Measurements from ENCODE around the gene IFT122.

The IFT122 gene

DNA sequence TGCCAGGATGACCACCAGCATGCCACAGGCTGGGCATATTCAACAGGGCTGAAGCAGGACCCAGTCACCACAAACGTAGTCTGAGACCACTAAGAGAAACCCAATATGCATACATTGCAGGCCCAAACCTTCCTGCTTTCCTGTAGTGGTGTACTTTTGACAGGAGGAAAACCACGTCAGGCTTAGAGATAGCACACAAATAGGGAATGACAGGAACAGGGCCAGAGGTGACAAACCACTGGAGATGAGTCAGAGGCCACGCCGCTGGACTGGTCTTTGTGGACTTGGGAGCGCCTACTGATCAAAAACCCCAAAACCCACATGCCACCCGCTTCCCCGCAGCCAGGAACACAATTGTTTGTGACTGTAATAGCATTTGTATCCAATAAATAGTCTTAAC is 8.0 kb upstream of the IFT122 start:
- CTCF ChIA-PET, result no interaction called here
- TF ChIP-seq ARNT (IDR thresholded peaks at IDR 0.05), result no peak
- TF ChIP-seq LEF1 (IDR thresholded peaks at IDR 0.05; ENCODE audit: borderline replicate concordance), result no peak
- no peak for TF ChIP-seq SP1 (IDR thresholded peaks at IDR 0.05)
- no peak for TF ChIP-seq SUZ12 (IDR thresholded peaks at IDR 0.05)
- POLR2A ChIA-PET, result no interaction called here
- DNase-seq (ENCODE audit: extremely low spot score), result no peak

DNA sequence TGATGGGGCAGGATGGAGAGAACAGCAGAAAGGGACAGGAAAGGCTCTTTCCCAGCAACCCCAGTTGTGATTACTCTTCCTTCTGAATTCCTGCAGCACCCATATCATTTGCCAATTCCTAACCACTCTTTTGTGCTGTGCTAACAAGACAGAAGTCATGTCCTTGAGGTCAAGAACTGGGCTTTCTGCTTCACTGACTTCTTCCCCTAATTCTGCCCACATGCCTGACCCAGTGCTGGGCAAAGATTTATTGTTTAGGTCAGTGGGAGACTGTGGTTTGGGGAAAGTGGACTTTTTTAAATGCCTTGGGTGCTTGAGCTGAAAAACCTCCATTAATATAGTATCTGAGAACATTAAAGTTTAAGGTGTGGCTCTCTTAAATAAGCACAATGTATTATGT is 7.4 kb upstream of the IFT122 start:
- TF ChIP-seq HDGF (IDR thresholded peaks at IDR 0.05; ENCODE audit: borderline replicate concordance) (no peak), FOXM1 (IDR thresholded peaks at IDR 0.05; ENCODE audit: borderline replicate concordance) (no peak), FOXA1 (IDR thresholded peaks at IDR 0.05) (no peak), ELF4 (IDR thresholded peaks at IDR 0.05) (no peak), TARDBP (IDR thresholded peaks at IDR 0.05) (no peak), NFRKB (IDR thresholded peaks at IDR 0.05) (no peak), CTBP1 (IDR thresholded peaks at IDR 0.05; ENCODE audit: borderline replicate concordance) (no peak), ZNF384 (IDR thresholded peaks at IDR 0.05) (no peak), FOXK2 (IDR thresholded peaks at IDR 0.05) (no peak), BHLHE40 (IDR thresholded peaks at IDR 0.05; ENCODE audit: borderline replicate concordance) (no peak), PKNOX1 (IDR thresholded peaks at IDR 0.05) (no peak), ARNT (IDR thresholded peaks at IDR 0.05) (no peak), L3MBTL2 (conservative IDR thresholded peaks at IDR 0.05) (no peak), SUZ12 (IDR thresholded peaks at IDR 0.05) (no peak)
- ChIA-PET CTCF (no interaction called here), POLR2A (no interaction called here)
- DNase-seq (ENCODE audit: extremely low spot score), result no peak

GRCh38 chr3:129433565-129433964 is 6.5 kb upstream of the IFT122 start:
- ChIA-PET POLR2A (no interaction called here), CTCF (no interaction called here)
- TF ChIP-seq FOXA1 (IDR thresholded peaks at IDR 0.05) (no peak), SUZ12 (IDR thresholded peaks at IDR 0.05) (no peak), BHLHE40 (IDR thresholded peaks at IDR 0.05; ENCODE audit: borderline replicate concordance) (no peak), CTBP1 (IDR thresholded peaks at IDR 0.05; ENCODE audit: borderline replicate concordance) (no peak), TARDBP (IDR thresholded peaks at IDR 0.05) (no peak)
- no peak for DNase-seq (ENCODE audit: extremely low spot score)

- ChIA-PET POLR2A (no interaction called here), CTCF (no interaction called here)
- TF ChIP-seq BHLHE40 (IDR thresholded peaks at IDR 0.05; ENCODE audit: borderline replicate concordance), result no peak
- DNase-seq (ENCODE audit: extremely low spot score), result no peak
Observed at GRCh38 chr3:129434140-129434539, 5.9 kb upstream of the IFT122 start.

DNA sequence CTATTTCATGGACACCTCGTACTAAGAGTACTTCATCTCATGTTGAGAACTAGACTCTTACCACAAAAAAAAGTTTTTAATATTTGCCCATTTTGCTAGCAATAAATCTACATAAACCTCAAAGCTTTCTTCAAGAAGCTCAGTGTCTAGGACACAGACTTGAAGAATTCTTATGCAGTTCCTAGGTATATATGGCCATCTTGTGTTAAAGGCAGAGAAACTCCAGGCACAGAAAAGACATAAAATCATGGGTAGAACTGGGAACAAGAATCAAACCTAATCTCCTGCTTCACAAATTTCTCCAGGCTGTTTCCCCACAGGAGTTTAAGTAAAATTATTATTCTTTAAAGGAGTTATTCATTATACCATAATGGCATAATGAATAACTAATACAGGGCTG is 4.7 kb upstream of the IFT122 start:
- ChIA-PET CTCF (interaction anchor here (0.8 kb wide), 1 partner anchor 50 kb away, joined by 5 read pairs; no protein-coding TSS in a partner anchor), POLR2A (no interaction called here)
- no peak for DNase-seq (ENCODE audit: extremely low spot score)
- no peak for TF ChIP-seq CTBP1 (IDR thresholded peaks at IDR 0.05; ENCODE audit: borderline replicate concordance)
- no peak for TF ChIP-seq LEF1 (IDR thresholded peaks at IDR 0.05; ENCODE audit: borderline replicate concordance)
- no peak for TF ChIP-seq ELF4 (IDR thresholded peaks at IDR 0.05)
- TF ChIP-seq FOXK2 (IDR thresholded peaks at IDR 0.05), result no peak
- TF ChIP-seq FOXA1 (IDR thresholded peaks at IDR 0.05), result no peak
- no peak for TF ChIP-seq L3MBTL2 (conservative IDR thresholded peaks at IDR 0.05)
- TF ChIP-seq ZNF384 (IDR thresholded peaks at IDR 0.05), result no peak
- TF ChIP-seq NFRKB (IDR thresholded peaks at IDR 0.05), result no peak
- TF ChIP-seq BHLHE40 (IDR thresholded peaks at IDR 0.05; ENCODE audit: borderline replicate concordance), result no peak
- no peak for TF ChIP-seq TARDBP (IDR thresholded peaks at IDR 0.05)
- no peak for TF ChIP-seq PKNOX1 (IDR thresholded peaks at IDR 0.05)
- no peak for TF ChIP-seq HDGF (IDR thresholded peaks at IDR 0.05; ENCODE audit: borderline replicate concordance)
- no peak for TF ChIP-seq ARNT (IDR thresholded peaks at IDR 0.05)
- no peak for TF ChIP-seq FOXM1 (IDR thresholded peaks at IDR 0.05; ENCODE audit: borderline replicate concordance)
- TF ChIP-seq SUZ12 (IDR thresholded peaks at IDR 0.05), result no peak
- no peak for TF ChIP-seq SP1 (IDR thresholded peaks at IDR 0.05)

DNA sequence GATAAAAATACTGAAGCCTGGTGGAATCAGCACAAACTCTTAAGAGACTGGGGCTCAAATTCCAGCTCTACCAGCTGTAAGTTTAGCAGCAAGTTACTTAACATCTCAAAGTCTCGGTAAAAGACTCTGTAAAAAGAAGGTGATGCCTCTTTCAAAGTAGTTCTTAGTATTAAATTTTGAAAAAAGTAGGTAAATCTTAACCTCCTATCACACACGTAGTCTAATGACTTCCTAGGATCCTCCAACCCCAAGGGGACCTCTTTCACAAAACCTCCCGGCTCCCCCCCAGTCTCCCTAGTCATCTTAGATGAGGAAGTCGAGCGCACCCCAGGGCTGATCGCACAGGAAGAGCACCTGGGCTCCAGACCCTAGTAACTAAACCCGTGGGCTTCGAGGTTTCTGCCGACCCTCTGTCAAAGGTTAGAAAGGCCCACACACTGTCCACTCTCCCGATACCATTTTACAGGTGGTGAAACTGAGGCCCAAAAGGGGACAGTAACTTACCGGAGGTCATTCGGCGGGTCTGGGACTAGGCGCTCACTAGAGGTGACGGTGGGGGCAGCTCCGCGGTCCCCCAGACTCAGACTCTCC is 703 bp upstream of the IFT122 start:
- no peak for DNase-seq (ENCODE audit: extremely low spot score)
- ChIA-PET POLR2A (interaction anchor here (0.6 to 2.6 kb wide), 24 partner anchors 8 to 160 kb away, joined by 3 to 15 read pairs (median 4); partner anchors contain the start of gene EFCAB12), CTCF (interaction anchor here (0.6 to 2.0 kb wide), 4 partner anchors 40 to 187 kb away, joined by 3 to 6 read pairs (median 3); no protein-coding TSS in a partner anchor)
- TF ChIP-seq LEF1 (IDR thresholded peaks at IDR 0.05; ENCODE audit: borderline replicate concordance) (no peak), FOXM1 (IDR thresholded peaks at IDR 0.05; ENCODE audit: borderline replicate concordance) (peak; percentile 28; the same call in 1 of the 2 replicates)

DNA sequence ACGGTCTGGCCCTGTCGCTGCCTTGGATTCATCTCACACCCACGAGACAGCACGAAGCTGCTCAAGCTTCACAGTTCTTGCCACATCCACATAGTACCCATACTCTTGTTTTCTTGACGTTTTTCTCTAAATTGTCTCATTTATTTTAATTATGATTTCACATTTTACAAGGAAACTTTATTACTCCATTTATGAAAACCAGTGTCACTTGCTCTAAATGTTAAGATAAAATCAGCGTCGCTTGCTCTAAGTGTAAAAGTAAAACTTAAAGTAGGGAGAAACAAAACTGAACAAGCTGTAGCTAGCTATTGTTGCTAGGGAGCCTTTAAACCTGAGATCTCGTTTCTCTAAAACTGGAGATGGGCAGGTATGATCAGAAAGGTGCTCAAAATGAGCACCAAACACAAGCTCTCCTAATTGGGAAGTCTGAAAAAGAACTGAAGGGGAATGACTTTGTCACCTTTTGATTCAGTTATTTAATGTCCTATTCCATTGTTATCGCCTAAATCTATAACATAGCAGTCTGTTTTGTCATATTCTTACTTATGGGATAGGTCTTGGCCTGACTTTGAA is 680 bp downstream of the IFT122 start:
- no peak for TF ChIP-seq SUZ12 (IDR thresholded peaks at IDR 0.05)
- no peak for TF ChIP-seq FOXA1 (IDR thresholded peaks at IDR 0.05)
- TF ChIP-seq TARDBP (IDR thresholded peaks at IDR 0.05), result no peak
- no peak for TF ChIP-seq ELF4 (IDR thresholded peaks at IDR 0.05)
- no peak for TF ChIP-seq L3MBTL2 (conservative IDR thresholded peaks at IDR 0.05)
- no peak for TF ChIP-seq ZNF384 (IDR thresholded peaks at IDR 0.05)
- no peak for TF ChIP-seq PKNOX1 (IDR thresholded peaks at IDR 0.05)
- TF ChIP-seq CTBP1 (IDR thresholded peaks at IDR 0.05; ENCODE audit: borderline replicate concordance), result no peak
- TF ChIP-seq LEF1 (IDR thresholded peaks at IDR 0.05; ENCODE audit: borderline replicate concordance), result no peak
- TF ChIP-seq SP1 (IDR thresholded peaks at IDR 0.05), result no peak
- no peak for TF ChIP-seq NFRKB (IDR thresholded peaks at IDR 0.05)
- no peak for TF ChIP-seq FOXK2 (IDR thresholded peaks at IDR 0.05)
- ChIA-PET CTCF (no interaction called here), POLR2A (interaction anchor here (0.8 to 2.6 kb wide), 16 partner anchors 8 to 262 kb away, joined by 3 to 15 read pairs (median 4); partner anchors contain the start of gene EFCAB12)
- DNase-seq (ENCODE audit: extremely low spot score), result no peak

Data from HEK293T (cell line).